ENCODE data around the gene KIF5C.
"Not testable (repeated sequence)": the region's sequence is repeated elsewhere in the genome, so short reads cannot be mapped to it uniquely, and the experiment has no call there.

KIF5C gene

GRCh38 chr2:148874868-148875341, at the start of gene KIF5C:
TSS of gene KIF5C (plus strand) at chr2:148875227. CDS start at chr2:148875618, 391 bp downstream.
- peak; percentile 79 to 82 for DNase-seq (ENCODE audit: low read depth in 2 of 2, low spot score in 1 of 2)

GRCh38 chr2:148826791-148827190, 48.2 kb upstream of the KIF5C start:
- DNase-seq (ENCODE audit: low read depth in 2 of 2, low spot score in 1 of 2) = no peak

- DNase-seq (ENCODE audit: low read depth in 2 of 2, low spot score in 1 of 2) = no peak
Measured at GRCh38 chr2:148828941-148829340, 46.1 kb upstream of the KIF5C start.

GRCh38 chr2:148829618-148830017, 45.4 kb upstream of the KIF5C start:
- no peak for DNase-seq (ENCODE audit: low read depth in 2 of 2, low spot score in 1 of 2)

GRCh38 chr2:148832637-148833036, 42.4 kb upstream of the KIF5C start:
- DNase-seq (ENCODE audit: low read depth in 2 of 2, low spot score in 1 of 2) = no peak

- DNase-seq (ENCODE audit: low read depth in 2 of 2, low spot score in 1 of 2) = no peak
Measured at GRCh38 chr2:148842050-148842449, 33.0 kb upstream of the KIF5C start.

GRCh38 chr2:148848146-148848545, 26.9 kb upstream of the KIF5C start:
- DNase-seq (ENCODE audit: low read depth in 2 of 2, low spot score in 1 of 2) = no peak

- DNase-seq (ENCODE audit: low read depth in 2 of 2, low spot score in 1 of 2) = no peak
Measured at GRCh38 chr2:148853458-148853857, 21.6 kb upstream of the KIF5C start.

- DNase-seq (ENCODE audit: low read depth in 2 of 2, low spot score in 1 of 2) = no peak
Measured at GRCh38 chr2:148860037-148860436, 15.0 kb upstream of the KIF5C start.

GRCh38 chr2:148861367-148861766, 13.7 kb upstream of the KIF5C start:
- no peak for DNase-seq (ENCODE audit: low read depth in 2 of 2, low spot score in 1 of 2)

- not testable (repeated sequence) for DNase-seq (ENCODE audit: low read depth in 2 of 2, low spot score in 1 of 2)
Measured at GRCh38 chr2:148862478-148862877, 12.5 kb upstream of the KIF5C start.

GRCh38 chr2:148865512-148865911, 9.5 kb upstream of the KIF5C start:
- DNase-seq (ENCODE audit: low read depth in 2 of 2, low spot score in 1 of 2) = no peak

- no peak for DNase-seq (ENCODE audit: low read depth in 2 of 2, low spot score in 1 of 2)
Measured at GRCh38 chr2:148866091-148866490, 8.9 kb upstream of the KIF5C start.

GRCh38 chr2:148867079-148867769, 7.8 kb upstream of the KIF5C start:
- DNase-seq (ENCODE audit: low read depth in 2 of 2, low spot score in 1 of 2) = no peak

- DNase-seq (ENCODE audit: low read depth in 2 of 2, low spot score in 1 of 2) = no peak
Measured at GRCh38 chr2:148875387-148876051, 492 bp downstream of the KIF5C start.

- no peak for DNase-seq (ENCODE audit: low read depth in 2 of 2, low spot score in 1 of 2)
Measured at GRCh38 chr2:148876202-148876594, 1.2 kb downstream of the KIF5C start.

- DNase-seq (ENCODE audit: low read depth in 2 of 2, low spot score in 1 of 2) = peak in 1 of 2 donors; percentile 8
Measured at GRCh38 chr2:148876595-148877402, 1.8 kb downstream of the KIF5C start.

- no peak for DNase-seq (ENCODE audit: low read depth in 2 of 2, low spot score in 1 of 2)
Measured at GRCh38 chr2:148877403-148877740, 2.3 kb downstream of the KIF5C start.

- DNase-seq (ENCODE audit: low read depth in 2 of 2, low spot score in 1 of 2) = no peak
Measured at GRCh38 chr2:148880636-148881035, 5.6 kb downstream of the KIF5C start.

GRCh38 chr2:148882051-148882450, 7.0 kb downstream of the KIF5C start:
- no peak for DNase-seq (ENCODE audit: low read depth in 2 of 2, low spot score in 1 of 2)

GRCh38 chr2:148885209-148885608, 10.2 kb downstream of the KIF5C start:
- no peak for DNase-seq (ENCODE audit: low read depth in 2 of 2, low spot score in 1 of 2)

GRCh38 chr2:148885988-148886387, 11.0 kb downstream of the KIF5C start:
- no peak for DNase-seq (ENCODE audit: low read depth in 2 of 2, low spot score in 1 of 2)
